Measurements from ENCODE around the gene ERI2. TPM values are rescaled to one million over a fixed set of nuclear protein-coding genes. Genes with fewer than 3 reads are reported as not detected.

Gene ERI2
- total and polyA plus RNA-seq, 2 of the 13 experiments (the other 11 are each of a cell fraction or from before 2014, with no cell fraction given), result 17.4 to 41.3 TPM

DNA sequence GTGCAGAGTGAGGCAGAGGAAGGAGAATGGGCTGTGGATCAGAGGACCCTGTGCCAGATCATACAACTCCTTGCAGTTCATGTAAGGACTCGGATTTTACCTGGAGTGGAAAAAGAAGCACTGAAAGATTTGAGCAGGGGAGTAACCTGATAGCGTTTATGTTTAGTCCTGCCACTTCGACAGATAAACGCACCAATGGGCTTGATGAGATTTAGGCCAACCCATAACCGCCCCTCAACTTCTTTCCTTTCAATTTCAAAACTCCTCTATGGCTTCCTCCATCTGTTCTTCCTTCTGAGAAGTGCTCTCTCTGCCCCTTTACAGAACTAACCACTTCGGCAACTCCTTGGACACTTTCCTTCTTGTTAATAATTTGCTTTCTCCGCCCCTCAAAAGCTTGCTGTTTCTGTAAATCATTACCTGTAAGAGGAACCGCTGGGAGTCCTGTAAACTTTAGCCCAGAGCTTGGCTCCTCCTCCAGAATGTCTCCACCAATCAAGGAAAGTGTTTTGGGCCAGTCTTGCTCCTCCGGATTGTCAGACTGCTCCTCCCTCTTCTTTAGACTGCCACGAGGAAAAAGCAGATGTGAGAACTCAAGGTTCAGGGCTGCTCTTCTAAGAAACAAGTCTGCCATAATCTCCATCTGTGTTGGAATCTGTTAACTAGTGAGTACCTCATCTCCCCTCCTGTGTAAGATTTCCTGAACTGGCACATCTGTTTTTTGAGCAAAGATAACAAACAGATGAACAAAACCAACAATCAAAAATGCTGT is 42.6 kb downstream of the ERI2 start, which contains the start of gene ACSM3 (continued):
- TF ChIP-seq, protein P1, sequence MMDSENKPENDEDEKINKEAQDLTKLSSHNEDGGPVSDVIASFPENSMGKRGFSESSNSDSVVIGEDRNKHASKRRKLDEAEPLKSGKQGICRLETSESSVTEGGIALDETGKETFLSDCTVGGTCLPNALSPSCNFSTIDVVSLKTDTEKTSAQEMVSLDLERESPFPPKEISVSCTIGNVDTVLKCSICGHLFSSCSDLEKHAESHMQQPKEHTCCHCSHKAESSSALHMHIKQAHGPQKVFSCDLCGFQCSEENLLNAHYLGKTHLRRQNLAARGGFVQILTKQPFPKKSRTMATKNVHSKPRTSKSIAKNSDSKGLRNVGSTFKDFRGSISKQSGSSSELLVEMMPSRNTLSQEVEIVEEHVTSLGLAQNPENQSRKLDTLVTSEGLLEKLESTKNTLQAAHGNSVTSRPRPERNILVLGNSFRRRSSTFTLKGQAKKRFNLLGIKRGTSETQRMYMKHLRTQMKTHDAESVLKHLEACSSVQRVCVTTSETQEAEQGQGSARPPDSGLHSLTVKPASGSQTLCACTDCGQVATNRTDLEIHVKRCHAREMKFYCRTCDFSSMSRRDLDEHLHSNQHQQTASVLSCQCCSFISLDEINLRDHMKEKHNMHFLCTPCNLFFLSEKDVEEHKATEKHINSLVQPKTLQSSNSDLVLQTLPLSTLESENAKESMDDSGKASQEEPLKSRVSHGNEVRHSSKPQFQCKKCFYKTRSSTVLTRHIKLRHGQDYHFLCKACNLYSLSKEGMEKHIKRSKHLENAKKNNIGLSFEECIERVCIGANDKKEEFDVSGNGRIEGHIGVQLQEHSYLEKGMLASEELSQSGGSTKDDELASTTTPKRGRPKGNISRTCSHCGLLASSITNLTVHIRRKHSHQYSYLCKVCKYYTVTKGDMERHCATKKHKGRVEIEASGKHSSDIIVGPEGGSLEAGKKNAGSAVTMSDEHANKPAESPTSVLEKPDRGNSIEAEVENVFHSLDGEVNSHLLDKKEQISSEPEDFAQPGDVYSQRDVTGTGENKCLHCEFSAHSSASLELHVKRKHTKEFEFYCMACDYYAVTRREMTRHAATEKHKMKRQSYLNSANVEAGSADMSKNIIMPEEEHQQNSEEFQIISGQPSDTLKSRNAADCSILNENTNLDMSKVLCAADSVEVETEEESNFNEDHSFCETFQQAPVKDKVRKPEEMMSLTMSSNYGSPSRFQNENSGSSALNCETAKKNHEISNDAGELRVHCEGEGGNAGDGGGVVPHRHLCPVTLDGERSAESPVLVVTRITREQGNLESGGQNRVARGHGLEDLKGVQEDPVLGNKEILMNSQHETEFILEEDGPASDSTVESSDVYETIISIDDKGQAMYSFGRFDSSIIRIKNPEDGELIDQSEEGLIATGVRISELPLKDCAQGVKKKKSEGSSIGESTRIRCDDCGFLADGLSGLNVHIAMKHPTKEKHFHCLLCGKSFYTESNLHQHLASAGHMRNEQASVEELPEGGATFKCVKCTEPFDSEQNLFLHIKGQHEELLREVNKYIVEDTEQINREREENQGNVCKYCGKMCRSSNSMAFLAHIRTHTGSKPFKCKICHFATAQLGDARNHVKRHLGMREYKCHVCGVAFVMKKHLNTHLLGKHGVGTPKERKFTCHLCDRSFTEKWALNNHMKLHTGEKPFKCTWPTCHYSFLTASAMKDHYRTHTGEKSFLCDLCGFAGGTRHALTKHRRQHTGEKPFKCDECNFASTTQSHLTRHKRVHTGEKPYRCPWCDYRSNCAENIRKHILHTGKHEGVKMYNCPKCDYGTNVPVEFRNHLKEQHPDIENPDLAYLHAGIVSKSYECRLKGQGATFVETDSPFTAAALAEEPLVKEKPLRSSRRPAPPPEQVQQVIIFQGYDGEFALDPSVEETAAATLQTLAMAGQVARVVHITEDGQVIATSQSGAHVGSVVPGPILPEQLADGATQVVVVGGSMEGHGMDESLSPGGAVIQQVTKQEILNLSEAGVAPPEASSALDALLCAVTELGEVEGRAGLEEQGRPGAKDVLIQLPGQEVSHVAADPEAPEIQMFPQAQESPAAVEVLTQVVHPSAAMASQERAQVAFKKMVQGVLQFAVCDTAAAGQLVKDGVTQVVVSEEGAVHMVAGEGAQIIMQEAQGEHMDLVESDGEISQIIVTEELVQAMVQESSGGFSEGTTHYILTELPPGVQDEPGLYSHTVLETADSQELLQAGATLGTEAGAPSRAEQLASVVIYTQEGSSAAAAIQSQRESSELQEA (CRISPR knock-in tag; IDR thresholded peaks at IDR 0.05; ENCODE audit: not compliant biosample characterization), result no peak
- TF ChIP-seq YEATS4 (CRISPR knock-in tag; IDR thresholded peaks at IDR 0.05; ENCODE audit: borderline replicate concordance) (no peak), NR2F2 (IDR thresholded peaks at IDR 0.05; ENCODE audit: borderline replicate concordance, low read depth) (no peak), SIX1 (CRISPR knock-in tag; IDR thresholded peaks at IDR 0.05; ENCODE audit: borderline replicate concordance) (peak; percentile 91), ZSCAN25 (CRISPR knock-in tag; IDR thresholded peaks at IDR 0.05) (no peak), ZNF570 (CRISPR knock-in tag; IDR thresholded peaks at IDR 0.05; ENCODE audit: borderline replicate concordance) (no peak), ZNF17 (CRISPR knock-in tag; IDR thresholded peaks at IDR 0.05) (no peak), NFE2L1 (CRISPR knock-in tag; IDR thresholded peaks at IDR 0.05; ENCODE audit: borderline replicate concordance) (no peak), BCL6 (CRISPR knock-in tag; IDR thresholded peaks at IDR 0.05) (no peak), ZNF772 (CRISPR knock-in tag; IDR thresholded peaks at IDR 0.05) (no peak), ZNF557 (CRISPR knock-in tag; IDR thresholded peaks at IDR 0.05) (no peak), ZSCAN30 (CRISPR knock-in tag; IDR thresholded peaks at IDR 0.05) (no peak), MIXL1 (CRISPR knock-in tag; IDR thresholded peaks at IDR 0.05) (0 out of 2 replicates have a peak, but pooled peaks have one; percentile 13), HNRNPH1 (optimal IDR thresholded peaks at IDR 0.05; ENCODE audit: low read depth, low read length) (no peak), CHCHD3 (CRISPR knock-in tag; IDR thresholded peaks at IDR 0.05) (no peak), ATF7 (IDR thresholded peaks at IDR 0.05) (no peak), ATF7 (CRISPR knock-in tag; IDR thresholded peaks at IDR 0.05) (no peak), RELA (CRISPR knock-in tag; IDR thresholded peaks at IDR 0.05) (no peak), POGZ (CRISPR knock-in tag; IDR thresholded peaks at IDR 0.05) (peak; percentile 42; the same call in 1 of the 2 replicates)
- TF ChIP-seq, protein P2, sequence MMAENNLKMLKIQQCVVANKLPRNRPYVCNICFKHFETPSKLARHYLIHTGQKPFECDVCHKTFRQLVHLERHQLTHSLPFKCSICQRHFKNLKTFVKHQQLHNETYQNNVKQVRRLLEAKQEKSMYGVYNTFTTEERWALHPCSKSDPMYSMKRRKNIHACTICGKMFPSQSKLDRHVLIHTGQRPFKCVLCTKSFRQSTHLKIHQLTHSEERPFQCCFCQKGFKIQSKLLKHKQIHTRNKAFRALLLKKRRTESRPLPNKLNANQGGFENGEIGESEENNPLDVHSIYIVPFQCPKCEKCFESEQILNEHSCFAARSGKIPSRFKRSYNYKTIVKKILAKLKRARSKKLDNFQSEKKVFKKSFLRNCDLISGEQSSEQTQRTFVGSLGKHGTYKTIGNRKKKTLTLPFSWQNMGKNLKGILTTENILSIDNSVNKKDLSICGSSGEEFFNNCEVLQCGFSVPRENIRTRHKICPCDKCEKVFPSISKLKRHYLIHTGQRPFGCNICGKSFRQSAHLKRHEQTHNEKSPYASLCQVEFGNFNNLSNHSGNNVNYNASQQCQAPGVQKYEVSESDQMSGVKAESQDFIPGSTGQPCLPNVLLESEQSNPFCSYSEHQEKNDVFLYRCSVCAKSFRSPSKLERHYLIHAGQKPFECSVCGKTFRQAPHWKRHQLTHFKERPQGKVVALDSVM (CRISPR knock-in tag; IDR thresholded peaks at IDR 0.05), result 0 out of 2 replicates have a peak, but pooled peaks have one; percentile 23
- TF ChIP-seq, protein P3, sequence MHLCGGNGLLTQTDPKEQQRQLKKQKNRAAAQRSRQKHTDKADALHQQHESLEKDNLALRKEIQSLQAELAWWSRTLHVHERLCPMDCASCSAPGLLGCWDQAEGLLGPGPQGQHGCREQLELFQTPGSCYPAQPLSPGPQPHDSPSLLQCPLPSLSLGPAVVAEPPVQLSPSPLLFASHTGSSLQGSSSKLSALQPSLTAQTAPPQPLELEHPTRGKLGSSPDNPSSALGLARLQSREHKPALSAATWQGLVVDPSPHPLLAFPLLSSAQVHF (CRISPR knock-in tag; IDR thresholded peaks at IDR 0.05), result no peak

All from HepG2 (cell line).